HCT116 (cell line): ENCODE data around the gene JDP2.

ENCODE experiments used
- ATF3 ChIP-seq: IDR thresholded peaks from 2 replicates; pipeline ENCODE4 v1.6.1; 2012
- CTCF ChIP-seq, 3 experiments: fragments of 200-600 bp in 1 of 3; sonication (generic) in 1 of 3; IDR thresholded peaks in 2 of 3; conservative IDR thresholded peaks in 1 of 3; 2 replicates each; pipeline ENCODE4 v1.5.1; 2012 to 2017; ENCODE audit warnings: low read depth in 2 of 3, low read length in 2 of 3, antibody characterized with exemption in 1 of 3, borderline replicate concordance in 1 of 3, control low read depth in 1 of 3, mild to moderate bottlenecking in 1 of 3, mixed read lengths in 1 of 3, mixed run types in 1 of 3, moderate library complexity in 1 of 3; ENCODE audit not compliant: insufficient read depth in 1 of 3
- EGR1 ChIP-seq: IDR thresholded peaks from 2 replicates; pipeline ENCODE4 v1.6.1; 2012; ENCODE audit warnings: low read depth
- ELF1 ChIP-seq: IDR thresholded peaks from 2 replicates; pipeline ENCODE4 v1.6.1; 2012; ENCODE audit warnings: low read depth, borderline replicate concordance
- EZH2 ChIP-seq: fragments of 200-600 bp; sonication (generic); IDR thresholded peaks from 2 replicates; pipeline ENCODE4 v1.6.1; 2017; ENCODE audit warnings: antibody characterized with exemption, mixed run types
- EZH2phosphoT487 ChIP-seq: fragments of 200-600 bp; IDR thresholded peaks from 2 replicates; pipeline ENCODE4 v1.6.1; 2018; ENCODE audit warnings: antibody characterized with exemption, borderline replicate concordance
- JUND ChIP-seq: IDR thresholded peaks from 2 replicates; pipeline ENCODE4 v1.6.1; 2012
- POLR2A ChIP-seq: IDR thresholded peaks from 2 replicates; pipeline ENCODE4 v1.7.0; 2011; ENCODE audit warnings: borderline replicate concordance; ENCODE audit not compliant: insufficient read depth, insufficient read length; ENCODE audit errors: extremely low read depth
- POLR2AphosphoS5 ChIP-seq: IDR thresholded peaks from 2 replicates; pipeline ENCODE4 v1.6.1; 2011; ENCODE audit warnings: mild to moderate bottlenecking, low read depth, low read length, moderate library complexity
- RAD21 ChIP-seq: IDR thresholded peaks from 2 replicates; pipeline ENCODE4 v1.6.1; 2012; ENCODE audit warnings: low read depth, mild to moderate bottlenecking
- ZNF274 ChIP-seq: fragments of 200-500 bp; sonication (Bioruptor generic); IDR thresholded peaks from 2 replicates; pipeline ENCODE4 v1.6.1; 2014; ENCODE audit warnings: mild to moderate bottlenecking, low read depth, low read length, inconsistent platforms
- TF ChIP-seq, protein P1 (sequence below): IDR thresholded peaks from 2 replicates; pipeline ENCODE4 v1.6.1; 2011; ENCODE audit warnings: mild to moderate bottlenecking, low read length, moderate library complexity; ENCODE audit not compliant: insufficient replicate concordance; ENCODE audit errors: extremely low read depth

- TF ChIP-seq CTCF (IDR thresholded peaks at IDR 0.05 in 2 of 3, conservative IDR thresholded peaks at IDR 0.05 in 1 of 3; ENCODE audit: borderline replicate concordance in 1 of 3, insufficient read depth in 1 of 3, low read depth in 2 of 3, low read length in 2 of 3) (no peak), EGR1 (no peak; the same call in none of the 2 replicates), POLR2A (no peak), JUND (no peak), RAD21 (no peak), ATF3 (no peak), POLR2AphosphoS5 (peak; percentile 19; the same call in 1 of the 2 replicates), ELF1 (no peak), ZNF274 (no peak), EZH2 (no peak), EZH2phosphoT487 (no peak)
- TF ChIP-seq, protein P1, sequence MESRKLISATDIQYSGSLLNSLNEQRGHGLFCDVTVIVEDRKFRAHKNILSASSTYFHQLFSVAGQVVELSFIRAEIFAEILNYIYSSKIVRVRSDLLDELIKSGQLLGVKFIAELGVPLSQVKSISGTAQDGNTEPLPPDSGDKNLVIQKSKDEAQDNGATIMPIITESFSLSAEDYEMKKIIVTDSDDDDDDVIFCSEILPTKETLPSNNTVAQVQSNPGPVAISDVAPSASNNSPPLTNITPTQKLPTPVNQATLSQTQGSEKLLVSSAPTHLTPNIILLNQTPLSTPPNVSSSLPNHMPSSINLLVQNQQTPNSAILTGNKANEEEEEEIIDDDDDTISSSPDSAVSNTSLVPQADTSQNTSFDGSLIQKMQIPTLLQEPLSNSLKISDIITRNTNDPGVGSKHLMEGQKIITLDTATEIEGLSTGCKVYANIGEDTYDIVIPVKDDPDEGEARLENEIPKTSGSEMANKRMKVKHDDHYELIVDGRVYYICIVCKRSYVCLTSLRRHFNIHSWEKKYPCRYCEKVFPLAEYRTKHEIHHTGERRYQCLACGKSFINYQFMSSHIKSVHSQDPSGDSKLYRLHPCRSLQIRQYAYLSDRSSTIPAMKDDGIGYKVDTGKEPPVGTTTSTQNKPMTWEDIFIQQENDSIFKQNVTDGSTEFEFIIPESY, result no peak
Measured at GRCh38 chr14:75428230-75429104, 645 bp downstream of the JDP2 start.
